GM12872 (cell line): ENCODE results near the gene NOP56.

ENCODE experiments used
- CTCF ChIP-seq: IDR thresholded peaks from 3 replicates; pipeline ENCODE4 v1.5.1; 2011; ENCODE audit warnings: low read depth, mild to moderate bottlenecking, low read length, moderate library complexity; ENCODE audit not compliant: insufficient read depth

NOP56 gene

GRCh38 chr20:2690213-2690612, 37.8 kb downstream of the NOP56 start:
- no peak for TF ChIP-seq CTCF

- no peak for TF ChIP-seq CTCF
Observed at GRCh38 chr20:2690718-2691117, 38.3 kb downstream of the NOP56 start.

GRCh38 chr20:2691127-2691526, 38.7 kb downstream of the NOP56 start:
- TF ChIP-seq CTCF: no peak

- TF ChIP-seq CTCF: no peak
Observed at GRCh38 chr20:2691663-2692035, 39.2 kb downstream of the NOP56 start.

GRCh38 chr20:2692036-2692885, 39.8 kb downstream of the NOP56 start, which contains the start of gene EBF4:
Gene EBF4, plus strand, starts transcription at chr20:2692780. Its CDS starts 866 bp downstream, at chr20:2693646.
- no peak for TF ChIP-seq CTCF

- no peak for TF ChIP-seq CTCF
Observed at GRCh38 chr20:2692886-2693285, 40.5 kb downstream of the NOP56 start.

- TF ChIP-seq CTCF: no peak
Observed at GRCh38 chr20:2693286-2694007, 41.0 kb downstream of the NOP56 start.
